H9 (cell line): Measurements from ENCODE around the gene GNAO1. TPM values are rescaled to one million over a fixed set of nuclear protein-coding genes. Genes with fewer than 3 reads are reported as not detected.

Experiments used
- DNase-seq: peaks from one replicate; pipeline ENCODE4 v3.0.0-alpha.2; 2017
- H2AFZ ChIP-seq: one replicate; pipeline ENCODE4 v1.6.1; 2013; ENCODE audit warnings: mild to moderate bottlenecking, low read length, control low read depth, moderate library complexity
- H2AK5ac ChIP-seq: 2 replicates; pipeline ENCODE4 v1.6.1; 2013; ENCODE audit warnings: low read length, control low read depth, mixed read lengths; ENCODE audit not compliant: insufficient read length
- H2BK120ac ChIP-seq: one replicate; pipeline ENCODE4 v1.6.1; 2013; ENCODE audit warnings: low read depth, mild to moderate bottlenecking, low read length, control low read depth, inconsistent platforms; ENCODE audit not compliant: poor library complexity, severe bottlenecking
- H2BK12ac ChIP-seq: 2 replicates; pipeline ENCODE4 v1.6.1; 2013; ENCODE audit warnings: low read length, control low read depth, mixed read lengths, low read depth; ENCODE audit not compliant: insufficient read length
- H2BK15ac ChIP-seq: 2 replicates; pipeline ENCODE4 v1.6.1; 2013; ENCODE audit warnings: low read depth, low read length, control low read depth
- H2BK20ac ChIP-seq: one replicate; pipeline ENCODE4 v1.6.1; 2013; ENCODE audit warnings: low read depth, mild to moderate bottlenecking, low read length, control low read depth, inconsistent platforms; ENCODE audit not compliant: poor library complexity, severe bottlenecking
- H2BK5ac ChIP-seq: 2 replicates; pipeline ENCODE4 v1.6.1; 2013; ENCODE audit warnings: low read length, control low read depth, mixed read lengths; ENCODE audit not compliant: insufficient read length
- H3K14ac ChIP-seq: 2 replicates; pipeline ENCODE4 v1.6.1; 2013; ENCODE audit warnings: low read length, control low read depth; ENCODE audit not compliant: insufficient read depth
- H3K18ac ChIP-seq: 2 replicates; pipeline ENCODE4 v1.6.1; 2013; ENCODE audit warnings: low read depth, mild to moderate bottlenecking, mixed read lengths, low read length, control low read depth; ENCODE audit not compliant: insufficient read length
- H3K23ac ChIP-seq: 2 replicates; pipeline ENCODE4 v1.6.1; 2013; ENCODE audit warnings: low read length, control low read depth, mixed read lengths, low read depth; ENCODE audit not compliant: insufficient read length
- H3K23me2 ChIP-seq: 2 replicates; pipeline ENCODE4 v1.6.1; 2013; ENCODE audit warnings: low read depth, mild to moderate bottlenecking, mixed read lengths, low read length, control low read depth; ENCODE audit not compliant: insufficient read length, poor library complexity, severe bottlenecking
- H3K27ac ChIP-seq: 2 replicates; pipeline ENCODE4 v1.5.1; 2013; ENCODE audit warnings: low read length, control low read depth, mixed read lengths, low read depth; ENCODE audit not compliant: insufficient read length
- H3K27me3 ChIP-seq: 2 replicates; pipeline ENCODE4 v1.6.1; 2013; ENCODE audit warnings: low read length, control low read depth, inconsistent platforms; ENCODE audit not compliant: insufficient read depth
- H3K4ac ChIP-seq: 2 replicates; pipeline ENCODE4 v1.6.1; 2013; ENCODE audit warnings: low read depth, mild to moderate bottlenecking, control low read depth, inconsistent platforms, low read length, moderate library complexity
- H3K4me1 ChIP-seq: 2 replicates; pipeline ENCODE4 v1.6.1; 2013; ENCODE audit warnings: low read length, control low read depth, inconsistent platforms; ENCODE audit not compliant: insufficient read depth
- H3K4me2 ChIP-seq: 2 replicates; pipeline ENCODE4 v1.6.1; 2013; ENCODE audit warnings: low read length, control low read depth, mixed read lengths; ENCODE audit not compliant: insufficient read length, insufficient read depth
- H3K56ac ChIP-seq: 2 replicates; pipeline ENCODE4 v1.6.1; 2013; ENCODE audit warnings: low read depth, mild to moderate bottlenecking, mixed read lengths, low read length, control low read depth; ENCODE audit not compliant: insufficient read length
- H3K79me1 ChIP-seq: 2 replicates; pipeline ENCODE4 v1.6.1; 2013; ENCODE audit warnings: low read depth, mild to moderate bottlenecking, moderate library complexity, low read length, control low read depth, inconsistent platforms; ENCODE audit not compliant: insufficient read depth, poor library complexity, severe bottlenecking
- H3K79me2 ChIP-seq: 2 replicates; pipeline ENCODE4 v1.6.1; 2013; ENCODE audit warnings: low read length, control low read depth, inconsistent platforms; ENCODE audit not compliant: insufficient read depth
- H3K9ac ChIP-seq: 2 replicates; pipeline ENCODE4 v1.6.1; 2013; ENCODE audit warnings: low read length, control low read depth, mixed read lengths; ENCODE audit not compliant: insufficient read length; ENCODE audit errors: extremely low read depth
- H3K9me3 ChIP-seq: one replicate; pipeline ENCODE4 v1.6.1; 2013; ENCODE audit warnings: low read depth, low read length, inconsistent platforms; ENCODE audit not compliant: control insufficient read depth
- H3T11ph ChIP-seq: one replicate; pipeline ENCODE4 v1.6.1; 2013; ENCODE audit warnings: mild to moderate bottlenecking, low read length, control low read depth, inconsistent platforms
- H4K20me1 ChIP-seq: one replicate; pipeline ENCODE4 v1.6.1; 2013; ENCODE audit not compliant: control insufficient read depth, insufficient read length, insufficient read depth
- H4K5ac ChIP-seq: 2 replicates; pipeline ENCODE4 v1.6.1; 2013; ENCODE audit warnings: low read depth, mild to moderate bottlenecking, mixed read lengths, low read length, control low read depth; ENCODE audit not compliant: insufficient read length
- H4K8ac ChIP-seq: replicated peaks from 2 replicates; pipeline ENCODE4 v1.6.1; 2013; ENCODE audit warnings: low read length, control low read depth, mixed read lengths, low read depth; ENCODE audit not compliant: insufficient read length
- H4K91ac ChIP-seq: 2 replicates; pipeline ENCODE4 v1.6.1; 2013; ENCODE audit warnings: low read depth, mild to moderate bottlenecking, moderate library complexity, mixed read lengths, low read length, control low read depth; ENCODE audit not compliant: insufficient read length
- H3K27ac Mint-ChIP-seq, 3 experiments: 2 replicates in 2 of 3; 3 replicates in 1 of 3; pipeline ENCODE4 v1.8.0; 2020 to 2021; ENCODE audit warnings: mixed read lengths in 3 of 3, mild to moderate bottlenecking in 1 of 3, moderate library complexity in 1 of 3
- H3K27me3 Mint-ChIP-seq: 2 replicates; pipeline ENCODE4 v1.8.0; 2021; ENCODE audit warnings: low read depth, mild to moderate bottlenecking, moderate library complexity, mixed read lengths
- H3K36me3 Mint-ChIP-seq, 3 experiments: 2 replicates in 2 of 3; 3 replicates in 1 of 3; pipeline ENCODE4 v1.8.0; 2020 to 2021; ENCODE audit warnings: low read depth in 3 of 3, mixed read lengths in 3 of 3; ENCODE audit not compliant: insufficient read depth in 1 of 3
- H3K4me1 Mint-ChIP-seq, 2 experiments: 2 replicates each; pipeline ENCODE4 v1.8.0; 2020; ENCODE audit warnings: mixed read lengths in 2 of 2
- H3K4me3 Mint-ChIP-seq, 2 experiments: 2 replicates in 1 of 2; 3 replicates in 1 of 2; pipeline ENCODE4 v1.8.0; 2020 to 2021; ENCODE audit warnings: mild to moderate bottlenecking in 2 of 2, mixed read lengths in 2 of 2, moderate library complexity in 1 of 2
- H3K9me3 Mint-ChIP-seq, 2 experiments: 2 replicates in 1 of 2; 3 replicates in 1 of 2; pipeline ENCODE4 v1.8.0; 2020; ENCODE audit warnings: mild to moderate bottlenecking in 2 of 2, mixed read lengths in 2 of 2, moderate library complexity in 1 of 2
- CTCF ChIP-seq: fragments of 200-600 bp; sonication (generic); conservative IDR thresholded peaks from 3 replicates; pipeline ENCODE4 v1.8.0; 2021; ENCODE audit warnings: antibody characterized with exemption, mild to moderate bottlenecking
- WGBS: extraction: QIAGEN DNeasy Blood & Tissue Kit; methylation state at CpG from one replicate; pipeline ENCODE4 v1.1.7; 2013; ENCODE audit warnings: missing lambda C conversion rate, low lambda C conversion rate, mixed read lengths; ENCODE audit not compliant: insufficient read length; ENCODE audit errors: extremely low coverage; 5-methylcytosine and 5-hydroxymethylcytosine counted together
- total RNA-seq: library from RNA; stranded (reverse); gene quantifications from 2 replicates; pipeline ENCODE4 v1.2.1, GENCODE V29; 2021

GNAO1 gene
- total RNA-seq, 1 experiment from 2014 or later = 16.9 TPM

- Histone ChIP-seq H3K56ac (no peak overlapping the region), H3K79me2 (no peaks in the 10 kb centered on the region), H3K4me1 (no peaks in the 10 kb centered on the region), H2BK5ac (no peak overlapping the region), H2AK5ac (no peak overlapping the region), H2BK15ac (no peak overlapping the region), H4K8ac (no peak overlapping the region), H3K79me1 (no peaks in the 10 kb centered on the region), H3K23ac (no peak overlapping the region), H3K4me2 (peak overlapping the region; percentile 17), H3K9ac (no peak overlapping the region), H3K4ac (no peak overlapping the region), H3T11ph (no peak overlapping the region), H3K18ac (no peak overlapping the region), H4K5ac (no peak overlapping the region), H3K27ac (no peak overlapping the region), H2BK120ac (no peak overlapping the region), H3K27me3 (no peaks in the 10 kb centered on the region; the same call in 1 of the 2 replicates), H4K91ac (no peak overlapping the region), H3K14ac (peak overlapping the region; percentile 52; the same call in 1 of the 2 replicates), H2BK20ac (no peak overlapping the region), H4K20me1 (no peaks in the 10 kb centered on the region), H3K9me3 (no peaks in the 10 kb centered on the region), H2AFZ (no peak overlapping the region), H3K23me2 (no peaks in the 10 kb centered on the region), H2BK12ac (no peak overlapping the region)
- Mint-ChIP-seq H3K4me1 (peaks cover 6 to 8% of the 10 kb centered on the region in 2 experiments), H3K36me3 (no peaks in the 10 kb centered on the region), H3K27ac (peak overlapping the region in 1 of 3 experiments; percentile 64; a peak in 1 of 7 replicates), H3K27me3 (peaks cover 8% of the 10 kb centered on the region), H3K4me3 (peak overlapping the region; percentile 57 to 64), H3K9me3 (no peaks in the 10 kb centered on the region)
- peak; percentile 97 for TF ChIP-seq CTCF
- no CpG with 5 or more reads among the region's 28 CpGs for WGBS
- peak; percentile 86 for DNase-seq
Measured at GRCh38 chr16:56317998-56318826, 126.9 kb downstream of the GNAO1 start.
